Neural crest cell (in vitro differentiated cells): ENCODE measurements around the gene RAB3D. TPM values are rescaled to one million over a fixed set of nuclear protein-coding genes. Genes with fewer than 3 reads are reported as not detected.
"Not testable (repeated sequence)": the region's sequence is repeated elsewhere in the genome, so short reads cannot be mapped to it uniquely, and the experiment has no call there.

Source experiments
- DNase-seq: peaks from one replicate; pipeline ENCODE4 v3.0.0; 2021; ENCODE audit warnings: low read depth, mixed read lengths, low spot score
- H3K27ac Mint-ChIP-seq: one replicate; pipeline ENCODE4 v1.8.0; 2021; ENCODE audit warnings: mild to moderate bottlenecking, mixed read lengths; ENCODE audit not compliant: unreplicated experiment
- H3K27me3 Mint-ChIP-seq: 2 replicates; pipeline ENCODE4 v1.8.0; 2021; ENCODE audit warnings: low read depth, mild to moderate bottlenecking, mixed read lengths
- H3K36me3 Mint-ChIP-seq: 2 replicates; pipeline ENCODE4 v1.8.0; 2021; ENCODE audit warnings: low read depth, mild to moderate bottlenecking, mixed read lengths
- H3K4me1 Mint-ChIP-seq: 2 replicates; pipeline ENCODE4 v1.8.0; 2021; ENCODE audit warnings: mixed read lengths
- H3K4me3 Mint-ChIP-seq: one replicate; pipeline ENCODE4 v1.8.0; 2021; ENCODE audit warnings: mild to moderate bottlenecking, mixed read lengths
- H3K9me3 Mint-ChIP-seq: 2 replicates; pipeline ENCODE4 v1.8.0; 2021; ENCODE audit warnings: mixed read lengths
- total RNA-seq: library from RNA; stranded (reverse); gene quantifications from 2 replicates; pipeline ENCODE4 v1.2.1, GENCODE V29; 2021
- TF ChIP-seq, protein P1 (sequence below): fragments of 200-600 bp; sonication (generic); conservative IDR thresholded peaks from 2 replicates; pipeline ENCODE4 v1.5.0; 2021; ENCODE audit warnings: antibody characterized with exemption, mild to moderate bottlenecking

The RAB3D gene
- total RNA-seq, 1 donor from 2014 or later = 15.1 TPM

GRCh38 chr19:11346104-11346940 lies 6.9 kb upstream of the RAB3D start, which contains the start of the genes CCDC159 and TMEM205:
Gene CCDC159, plus strand, starts transcription at chr19:11346519. Its CDS starts 88 bp downstream, at chr19:11346607.
Gene TMEM205, minus strand, starts transcription at chr19:11346268. Its CDS starts 649 bp downstream, at chr19:11345619.
- Mint-ChIP-seq H3K4me3 (peak within 1 kb of the TSS; percentile 96), H3K27ac (peak within 1 kb of the TSS; percentile 95), H3K4me1 (peaks cover 24% of the 10 kb centered on the region), H3K9me3 (peaks cover 3% of the 10 kb centered on the region), H3K27me3 (no peaks in the 10 kb centered on the region), H3K36me3 (no peaks in the 10 kb centered on the region)
- DNase-seq = peak; percentile 94
- TF ChIP-seq, protein P1, sequence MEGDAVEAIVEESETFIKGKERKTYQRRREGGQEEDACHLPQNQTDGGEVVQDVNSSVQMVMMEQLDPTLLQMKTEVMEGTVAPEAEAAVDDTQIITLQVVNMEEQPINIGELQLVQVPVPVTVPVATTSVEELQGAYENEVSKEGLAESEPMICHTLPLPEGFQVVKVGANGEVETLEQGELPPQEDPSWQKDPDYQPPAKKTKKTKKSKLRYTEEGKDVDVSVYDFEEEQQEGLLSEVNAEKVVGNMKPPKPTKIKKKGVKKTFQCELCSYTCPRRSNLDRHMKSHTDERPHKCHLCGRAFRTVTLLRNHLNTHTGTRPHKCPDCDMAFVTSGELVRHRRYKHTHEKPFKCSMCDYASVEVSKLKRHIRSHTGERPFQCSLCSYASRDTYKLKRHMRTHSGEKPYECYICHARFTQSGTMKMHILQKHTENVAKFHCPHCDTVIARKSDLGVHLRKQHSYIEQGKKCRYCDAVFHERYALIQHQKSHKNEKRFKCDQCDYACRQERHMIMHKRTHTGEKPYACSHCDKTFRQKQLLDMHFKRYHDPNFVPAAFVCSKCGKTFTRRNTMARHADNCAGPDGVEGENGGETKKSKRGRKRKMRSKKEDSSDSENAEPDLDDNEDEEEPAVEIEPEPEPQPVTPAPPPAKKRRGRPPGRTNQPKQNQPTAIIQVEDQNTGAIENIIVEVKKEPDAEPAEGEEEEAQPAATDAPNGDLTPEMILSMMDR = no peak

- Mint-ChIP-seq H3K9me3 (peaks cover 3% of the 10 kb centered on the region), H3K27me3 (no peaks in the 10 kb centered on the region), H3K36me3 (no peaks in the 10 kb centered on the region), H3K27ac (peak overlapping the region; percentile 95), H3K4me1 (peaks cover 24% of the 10 kb centered on the region), H3K4me3 (peak overlapping the region; percentile 96)
- DNase-seq = no peak
- TF ChIP-seq, protein P1 = no peak
Observed at GRCh38 chr19:11345122-11345803, 5.8 kb upstream of the RAB3D start.

DNA sequence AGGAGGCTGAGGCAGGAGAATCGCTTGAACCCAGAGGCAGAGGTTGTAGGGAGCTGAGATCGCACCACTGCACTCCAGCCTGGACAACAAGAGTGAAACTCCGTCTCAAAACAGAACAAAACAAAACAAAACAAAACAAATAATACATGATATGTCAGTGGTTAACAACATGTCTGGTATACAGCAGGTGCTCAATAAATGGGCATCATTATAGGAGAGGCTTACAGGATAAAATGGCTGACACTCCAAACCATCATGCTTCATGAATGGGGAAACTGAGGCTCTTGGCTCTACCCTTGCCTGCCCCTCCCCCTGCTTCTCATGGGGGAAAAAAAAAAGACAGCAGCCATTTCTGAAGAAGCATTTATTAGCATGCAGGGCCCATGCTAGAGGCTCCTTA lies 3.0 kb upstream of the RAB3D start:
- Mint-ChIP-seq H3K27me3 (no peaks in the 10 kb centered on the region), H3K4me1 (peaks cover 33% of the 10 kb centered on the region), H3K27ac (no peak overlapping the region), H3K4me3 (peak overlapping the region; percentile 74), H3K36me3 (no peaks in the 10 kb centered on the region), H3K9me3 (no peaks in the 10 kb centered on the region)
- TF ChIP-seq, protein P1 = no peak
- no peak for DNase-seq

DNA sequence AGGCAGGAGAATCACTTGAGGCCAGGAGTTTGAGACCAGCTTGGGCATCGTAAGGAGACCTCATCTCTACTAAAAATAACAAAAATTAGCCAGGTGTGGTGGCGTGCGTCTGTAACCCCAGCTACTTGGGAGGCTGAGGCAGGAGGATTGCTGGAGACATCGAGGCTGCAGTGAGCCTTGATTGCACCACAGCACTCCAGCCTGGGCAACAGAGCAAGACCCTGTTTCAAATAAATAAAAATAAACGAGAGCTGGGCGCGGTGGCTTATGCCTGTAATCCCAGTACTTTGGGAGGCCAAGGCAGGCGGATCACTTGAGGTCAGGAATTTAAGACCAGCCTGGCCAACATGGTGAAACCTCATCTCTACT lies 626 bp upstream of the RAB3D start:
- H3K4me1 Mint-ChIP-seq = peaks cover 12% of the 10 kb centered on the region
- peak overlapping the region; percentile 87 for H3K4me3 Mint-ChIP-seq
- H3K36me3 Mint-ChIP-seq, DNase-seq, H3K27ac Mint-ChIP-seq, H3K27me3 Mint-ChIP-seq, H3K9me3 Mint-ChIP-seq: not testable (repeated sequence)

DNA sequence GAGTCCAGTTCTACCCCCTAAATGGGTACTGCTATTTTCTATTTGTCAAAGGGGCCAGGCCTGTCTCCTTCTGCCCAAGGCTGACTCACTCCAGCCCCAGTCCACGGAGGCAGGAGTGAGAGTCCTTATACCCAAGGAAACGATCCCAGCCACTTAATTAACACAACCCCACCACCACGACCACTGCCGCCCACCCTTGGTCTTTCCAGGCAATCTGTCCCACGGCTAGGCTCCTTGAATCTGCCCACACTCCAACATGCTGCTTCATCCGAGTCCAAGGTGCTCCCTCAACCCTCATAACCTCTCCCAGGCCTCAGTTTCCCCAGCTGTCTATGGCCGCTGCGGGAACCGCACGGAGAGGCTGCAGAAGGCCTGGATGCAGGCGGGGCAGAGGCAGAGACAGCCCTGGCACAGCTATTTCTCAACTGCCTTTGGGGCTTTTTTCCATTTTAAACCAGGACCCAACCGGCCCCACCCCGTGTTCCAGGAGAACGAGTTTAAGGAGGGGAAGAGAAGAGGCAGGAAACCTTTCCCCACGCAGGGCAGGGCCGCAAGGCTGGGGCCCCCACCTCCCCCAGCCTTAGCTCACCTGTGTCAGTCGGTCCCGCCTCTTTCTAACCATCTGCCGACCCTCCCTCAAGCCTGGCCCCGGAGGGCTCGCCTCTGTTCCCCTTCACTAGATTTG lies 746 bp downstream of the RAB3D start:
- no peaks in the 10 kb centered on the region for H3K27me3 Mint-ChIP-seq
- peak overlapping the region; percentile 75 for H3K4me3 Mint-ChIP-seq
- H3K4me1 Mint-ChIP-seq = peaks cover 9% of the 10 kb centered on the region
- H3K36me3 Mint-ChIP-seq = peaks cover 9% of the 10 kb centered on the region
- no peak for DNase-seq
- no peak overlapping the region for H3K27ac Mint-ChIP-seq
- no peaks in the 10 kb centered on the region for H3K9me3 Mint-ChIP-seq
- TF ChIP-seq, protein P1 = no peak
